Stomach smooth muscle (tissue), 2 donors: Measurements from ENCODE around the gene UTP3.
"Not testable (repeated sequence)": the region's sequence is repeated elsewhere in the genome, so short reads cannot be mapped to it uniquely, and the experiment has no call there.

Experiments used
- H3K27ac ChIP-seq: one replicate; pipeline ENCODE4 v1.7.0; 2013; ENCODE audit warnings: mild to moderate bottlenecking, low read length, inconsistent platforms
- H3K27me3 ChIP-seq, 2 donors: one replicate each; pipeline ENCODE4 v1.7.0; 2013; ENCODE audit warnings: low read length in 2 of 2; ENCODE audit not compliant: insufficient read depth in 2 of 2, control insufficient read depth in 1 of 2
- H3K36me3 ChIP-seq, 2 donors: one replicate each; pipeline ENCODE4 v1.7.0; 2013; ENCODE audit warnings: low read length in 2 of 2; ENCODE audit not compliant: control insufficient read depth in 2 of 2, insufficient read depth in 2 of 2
- H3K4me1 ChIP-seq: one replicate; pipeline ENCODE4 v1.7.0; 2013; ENCODE audit warnings: low read length; ENCODE audit not compliant: control insufficient read depth, insufficient read depth
- H3K4me3 ChIP-seq, 2 donors: one replicate each; pipeline ENCODE4 v1.7.0; 2013; ENCODE audit warnings: low read length in 2 of 2
- H3K9ac ChIP-seq, 2 donors: one replicate each; pipeline ENCODE4 v1.7.0; 2013; ENCODE audit warnings: low read length in 2 of 2, mild to moderate bottlenecking in 1 of 2
- H3K9me3 ChIP-seq, 2 donors: one replicate each; pipeline ENCODE4 v1.7.0; 2013; ENCODE audit warnings: low read length in 2 of 2; ENCODE audit not compliant: control insufficient read depth in 2 of 2
- donor health status: healthy.
- donor health status: Pancreatic carcinoma.

Gene UTP3

DNA sequence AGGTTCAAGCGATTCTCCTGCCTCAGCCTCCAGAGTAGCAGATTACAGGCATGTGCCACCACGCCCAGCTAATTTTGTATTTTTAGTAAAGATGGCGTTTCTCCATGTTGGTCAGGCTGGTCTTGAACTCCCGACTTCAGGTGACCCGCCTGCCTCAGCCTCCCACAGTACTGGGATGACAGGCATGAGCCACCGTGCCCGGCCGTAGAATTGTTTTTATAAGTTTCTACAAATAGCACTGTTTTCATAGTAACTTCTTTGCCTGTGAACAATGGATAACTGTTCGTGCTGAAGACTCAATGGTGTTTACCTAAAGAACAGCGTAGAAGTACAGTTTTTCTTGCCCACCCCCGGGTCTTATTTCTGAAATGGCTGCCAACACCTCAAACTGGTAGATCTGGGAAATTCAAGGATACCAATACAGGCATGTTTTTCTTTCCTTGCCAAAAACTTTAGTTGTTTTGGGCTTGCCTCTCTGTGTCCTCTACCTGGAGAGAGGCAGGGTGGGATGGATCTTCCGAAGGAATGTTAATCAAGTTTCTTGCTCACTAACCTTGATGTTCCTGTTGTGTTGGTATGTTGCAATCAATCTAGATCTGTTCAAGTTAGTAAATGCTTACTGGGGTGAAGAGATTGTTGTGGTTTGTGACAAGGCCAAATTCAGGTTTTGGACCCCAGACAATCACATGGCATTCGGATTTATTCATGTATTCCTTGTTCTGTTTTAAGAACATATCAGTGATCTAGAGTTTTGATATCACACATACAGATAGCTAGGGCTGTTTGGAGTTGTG is 30.7 kb downstream of the UTP3 start:
- no peak overlapping the region for H3K4me3 ChIP-seq
- H3K36me3 ChIP-seq: no peaks in the 10 kb centered on the region
- no peaks in the 10 kb centered on the region for H3K27me3 ChIP-seq
- H3K27ac ChIP-seq: no peak overlapping the region
- H3K4me1 ChIP-seq: peaks cover 4% of the 10 kb centered on the region
- no peaks in the 10 kb centered on the region for H3K9me3 ChIP-seq
- no peak overlapping the region for H3K9ac ChIP-seq

DNA sequence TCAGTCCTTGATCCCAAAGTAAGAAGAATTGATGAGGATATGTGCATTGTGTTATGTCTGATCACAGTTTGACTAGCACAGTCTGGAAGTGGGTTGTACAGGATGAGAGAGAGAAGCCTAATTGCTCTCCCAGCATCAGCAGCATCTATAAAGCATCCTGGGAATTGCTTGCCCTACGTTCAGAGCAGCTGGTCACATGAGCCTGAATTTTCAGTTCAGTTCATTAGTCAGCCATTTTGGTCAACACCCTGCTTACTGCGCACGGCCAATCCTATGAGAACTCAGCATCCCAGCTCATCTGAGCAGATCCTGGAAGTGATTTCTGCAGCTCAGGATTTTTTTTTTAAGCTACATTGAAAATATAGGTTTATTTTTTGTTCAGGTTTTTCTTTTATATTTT is 33.4 kb downstream of the UTP3 start, which contains the start of gene RUFY3:
Gene RUFY3, plus strand, starts transcription at position 218 of the 400 bp plus-strand sequence. CDS start 610 bp downstream, outside the sequence.
- H3K27ac ChIP-seq: peak within 1 kb of the TSS; percentile 59
- peak within 1 kb of the TSS; percentile 52 to 61 for H3K9ac ChIP-seq
- H3K36me3 ChIP-seq: no peaks in the 10 kb centered on the region
- peak within 1 kb of the TSS; percentile 76 to 98 for H3K4me3 ChIP-seq
- no peaks in the 10 kb centered on the region for H3K9me3 ChIP-seq
- H3K27me3 ChIP-seq: no peaks in the 10 kb centered on the region
- H3K4me1 ChIP-seq: peaks cover 4% of the 10 kb centered on the region

DNA sequence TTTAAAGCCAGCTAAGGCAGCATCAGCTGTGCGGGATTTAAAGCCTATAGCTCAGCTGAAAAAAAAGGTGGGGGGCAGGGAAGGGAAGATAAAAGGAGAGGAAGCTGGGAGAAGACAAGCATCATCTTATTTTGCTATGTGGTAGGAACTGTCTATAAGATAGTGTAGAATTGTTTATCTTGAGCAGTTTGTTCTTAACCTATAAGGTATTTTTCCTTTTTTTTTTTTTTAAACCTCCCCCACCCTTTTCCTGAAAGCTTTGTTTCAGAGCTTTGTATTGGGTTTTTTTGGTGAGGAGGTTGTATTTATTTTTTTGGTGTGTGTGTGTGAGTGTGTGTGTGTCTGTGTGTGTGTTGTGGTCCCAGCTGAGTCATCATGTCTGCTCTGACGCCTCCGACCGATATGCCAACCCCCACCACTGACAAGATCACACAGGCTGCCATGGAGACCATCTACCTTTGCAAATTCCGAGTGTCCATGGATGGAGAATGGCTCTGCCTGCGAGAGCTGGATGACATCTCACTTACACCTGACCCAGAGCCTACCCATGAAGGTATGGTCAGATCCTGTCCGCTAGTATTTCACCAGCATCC is 34.0 kb downstream of the UTP3 start:
- Histone ChIP-seq H3K27ac (peak overlapping the region; percentile 59), H3K36me3 (no peaks in the 10 kb centered on the region), H3K4me3 (peak overlapping the region; percentile 76 to 98), H3K27me3 (no peaks in the 10 kb centered on the region), H3K4me1 (peaks cover 4% of the 10 kb centered on the region), H3K9ac (peak overlapping the region; percentile 52 to 61), H3K9me3 (no peaks in the 10 kb centered on the region)

DNA sequence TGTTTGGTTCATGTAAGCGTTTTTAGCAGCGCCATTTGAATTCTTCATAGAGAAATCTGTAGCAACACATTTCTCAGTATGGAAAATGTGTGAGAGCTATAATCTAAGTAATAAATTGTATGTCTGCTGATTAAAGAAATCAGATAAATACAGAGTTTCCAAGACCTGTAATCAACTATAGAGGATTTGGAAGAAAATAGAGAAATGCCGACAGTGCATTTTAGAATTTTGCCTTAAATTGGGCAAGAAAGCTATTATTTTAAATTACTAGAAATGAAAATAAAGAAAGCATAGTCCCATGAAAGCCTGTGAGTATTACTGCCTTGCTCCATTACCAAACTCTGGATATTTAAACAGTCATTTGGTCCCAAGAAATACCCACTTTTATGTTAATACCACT is 36.1 kb downstream of the UTP3 start:
- Histone ChIP-seq H3K9ac (no peak overlapping the region), H3K4me1 (peaks cover 4% of the 10 kb centered on the region), H3K4me3 (no peak overlapping the region), H3K27ac (no peak overlapping the region), H3K36me3 (no peaks in the 10 kb centered on the region), H3K9me3 (no peaks in the 10 kb centered on the region), H3K27me3 (no peaks in the 10 kb centered on the region)

DNA sequence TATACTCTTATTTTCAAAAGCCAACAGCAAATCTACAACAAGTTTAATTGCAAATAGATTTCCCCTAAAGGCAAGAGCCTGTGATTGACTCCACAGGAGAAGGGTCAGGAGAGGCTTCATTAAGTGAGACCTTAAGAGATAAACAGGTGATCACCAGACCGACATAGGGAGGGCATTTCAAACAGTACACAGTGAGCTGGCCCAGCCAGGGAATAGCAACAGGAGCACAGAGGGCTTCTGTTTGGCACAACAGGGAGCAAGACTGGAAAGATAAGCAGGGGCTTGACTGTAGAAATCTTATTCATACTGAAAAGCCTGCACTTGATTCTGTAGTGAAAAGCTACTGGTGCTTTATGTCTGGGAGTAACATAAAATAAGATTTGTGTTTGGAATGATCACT is 37.3 kb downstream of the UTP3 start:
- no peak overlapping the region for H3K4me3 ChIP-seq

DNA sequence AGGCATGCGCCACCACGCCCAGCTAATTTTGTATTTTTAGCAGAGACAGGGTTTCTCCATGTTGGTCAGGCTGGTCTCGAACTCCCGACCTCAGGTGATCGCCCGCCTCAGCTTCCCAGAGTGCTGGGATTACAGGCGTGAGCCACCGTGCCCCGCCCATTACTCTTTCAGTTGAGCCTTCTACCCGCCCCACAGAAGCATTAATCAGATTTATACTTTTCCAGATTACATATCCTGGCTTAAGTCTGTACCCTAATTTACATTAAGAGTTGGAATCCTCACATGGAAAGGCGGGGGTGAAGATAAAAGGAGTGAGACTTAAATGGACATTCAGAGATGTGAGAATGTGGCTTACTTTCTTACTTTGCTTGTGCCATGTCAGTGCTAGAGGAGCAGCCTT is 38.2 kb downstream of the UTP3 start:
- H3K4me1 ChIP-seq, H3K9ac ChIP-seq, H3K36me3 ChIP-seq, H3K4me3 ChIP-seq, H3K27ac ChIP-seq, H3K9me3 ChIP-seq, H3K27me3 ChIP-seq: not testable (repeated sequence)

More for the DNA sequence above, 37.3 kb downstream of the UTP3 start:
- Histone ChIP-seq H3K27ac (no peak overlapping the region), H3K9ac (no peak overlapping the region), H3K27me3 (no peaks in the 10 kb centered on the region), H3K4me1 (peaks cover 4% of the 10 kb centered on the region), H3K9me3 (no peaks in the 10 kb centered on the region), H3K36me3 (no peaks in the 10 kb centered on the region)

DNA sequence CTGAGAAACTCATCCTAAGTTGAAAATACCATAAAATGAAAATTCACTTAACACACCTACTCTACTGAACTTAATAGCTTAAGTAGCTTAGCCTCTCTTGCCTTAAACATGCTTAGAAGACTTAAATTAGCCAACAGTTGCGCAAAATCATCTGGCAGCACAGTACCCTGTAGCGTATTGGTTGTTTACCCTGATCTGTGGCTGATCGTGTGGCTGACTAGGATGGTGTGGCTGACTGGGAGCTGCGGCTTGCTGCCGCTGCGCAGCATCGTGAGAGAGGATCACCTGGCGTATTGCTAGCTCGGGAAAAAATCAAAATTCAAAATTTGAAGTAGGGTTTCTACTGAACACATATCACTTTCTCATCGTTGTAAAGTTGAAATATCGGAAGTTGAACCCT is 39.8 kb downstream of the UTP3 start:
- no peaks in the 10 kb centered on the region for H3K9me3 ChIP-seq
- H3K36me3 ChIP-seq: peaks cover 0 to 5% of the 10 kb centered on the region in 2 donors
- H3K4me1 ChIP-seq: no peaks in the 10 kb centered on the region
- H3K27ac ChIP-seq: no peak overlapping the region
- H3K4me3 ChIP-seq: no peak overlapping the region
- H3K9ac ChIP-seq: no peak overlapping the region
- H3K27me3 ChIP-seq: no peaks in the 10 kb centered on the region

DNA sequence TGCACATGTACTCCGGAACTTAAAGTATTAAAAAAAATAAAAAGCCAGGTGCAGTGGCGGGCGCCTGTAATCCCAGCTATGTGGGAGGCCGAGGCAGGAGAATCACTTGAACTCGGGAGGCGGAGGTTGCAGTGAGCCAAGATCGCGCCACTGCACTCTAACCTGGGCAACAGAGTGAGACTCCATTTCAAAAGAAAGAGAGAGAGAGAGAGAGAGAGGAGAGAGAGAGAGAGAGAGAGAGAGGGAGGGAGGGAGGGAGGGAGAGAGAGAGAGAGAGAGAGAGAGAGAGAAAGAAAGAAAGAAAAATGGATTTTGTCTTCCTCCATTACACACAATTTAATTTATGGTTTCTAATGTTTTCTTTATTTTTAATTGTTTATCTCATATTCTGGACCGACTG is 44.5 kb downstream of the UTP3 start:
- H3K4me3 ChIP-seq, H3K27ac ChIP-seq, H3K36me3 ChIP-seq, H3K9me3 ChIP-seq, H3K4me1 ChIP-seq, H3K9ac ChIP-seq, H3K27me3 ChIP-seq: not testable (repeated sequence)

DNA sequence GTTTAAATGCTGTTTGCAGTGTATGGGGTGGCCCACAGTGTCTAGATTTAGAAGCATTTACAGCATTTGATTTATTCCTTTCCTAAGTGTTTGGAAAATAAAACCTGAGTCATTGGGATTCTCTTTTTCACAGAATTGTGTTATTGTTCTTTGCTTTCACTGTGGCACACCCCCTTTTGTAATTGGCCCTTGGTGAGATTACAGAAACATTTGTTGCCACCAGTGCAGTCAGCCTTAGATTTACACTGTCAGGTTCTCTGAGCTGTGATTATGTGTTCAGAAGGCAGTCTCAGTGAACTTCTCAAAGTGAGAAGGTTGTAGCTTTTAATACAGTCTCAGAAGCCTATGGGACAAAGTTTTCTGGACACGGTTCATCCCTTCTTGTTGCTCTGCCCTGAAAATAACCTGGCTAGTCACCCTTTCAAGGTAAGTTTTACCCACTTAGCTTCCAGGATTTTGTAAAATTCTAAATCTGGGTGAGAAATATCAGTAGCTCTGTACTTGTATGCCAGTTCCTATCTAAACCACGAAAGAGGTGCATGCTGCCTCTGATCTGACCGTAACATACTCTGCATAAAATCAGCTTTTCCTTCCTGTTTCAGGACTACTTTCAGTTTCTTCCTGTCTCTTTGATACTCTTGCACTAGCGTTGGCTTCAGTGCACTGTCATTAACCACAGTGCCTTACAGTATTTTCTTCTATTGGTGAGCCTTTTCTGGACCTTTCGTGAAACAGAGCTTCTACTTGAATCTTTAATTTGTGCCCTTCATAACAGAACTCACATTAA is 46.0 kb downstream of the UTP3 start:
- peak overlapping the region; percentile 7 to 42 for H3K9ac ChIP-seq
- no peaks in the 10 kb centered on the region for H3K27me3 ChIP-seq
- no peaks in the 10 kb centered on the region for H3K4me1 ChIP-seq
- peaks cover 0 to 5% of the 10 kb centered on the region in 2 donors for H3K36me3 ChIP-seq
- no peaks in the 10 kb centered on the region for H3K9me3 ChIP-seq
- H3K4me3 ChIP-seq: peak overlapping the region; percentile 47 to 63
- no peak overlapping the region for H3K27ac ChIP-seq

DNA sequence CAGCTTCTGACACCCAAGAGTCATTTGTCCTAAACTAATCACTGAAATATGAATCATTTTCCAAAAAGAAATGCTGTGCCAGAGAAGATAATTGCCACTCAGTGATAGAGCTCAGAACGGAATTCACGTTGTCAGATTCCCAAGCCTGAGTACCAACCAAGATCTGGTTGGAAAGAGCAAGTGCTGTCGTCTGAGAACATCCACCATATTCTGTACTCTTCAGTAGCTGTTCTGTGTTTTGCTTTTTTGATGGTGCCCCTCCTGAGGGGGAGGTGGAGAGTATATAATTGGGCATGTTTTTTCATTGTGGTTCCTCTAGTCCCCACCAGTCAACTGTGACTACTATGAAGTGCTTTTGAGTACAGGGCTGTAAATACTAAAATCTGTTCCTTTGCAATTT is 46.6 kb downstream of the UTP3 start:
- Histone ChIP-seq H3K27me3 (no peaks in the 10 kb centered on the region), H3K9me3 (no peaks in the 10 kb centered on the region), H3K4me3 (peak overlapping the region; percentile 47 to 63), H3K9ac (no peak overlapping the region), H3K4me1 (no peaks in the 10 kb centered on the region), H3K27ac (no peak overlapping the region), H3K36me3 (peaks cover 0 to 5% of the 10 kb centered on the region in 2 donors)
